Activated CD8-positive, alpha-beta memory T cell treated with anti-CD3 and anti-CD28 coated beads for 36 hours (primary cell): ENCODE results near the gene KIF7. TPM values are rescaled to one million over a fixed set of nuclear protein-coding genes. Genes with fewer than 3 reads are reported as not detected.

Experiments used
- total RNA-seq, 2 experiments: library from RNA; stranded (reverse); gene quantifications; one replicate each; pipeline ENCODE4 v1.2.3, GENCODE V29; 2021

Gene KIF7
- total RNA-seq, 2 experiments from 2014 or later: 3.4 to 3.5 TPM

Other genes starting within 250 kb of the KIF7 start
- not detected for gene RHCG, start 158.9 kb downstream of the KIF7 start, total RNA-seq
- 10 to 100 TPM; 18.3 to 18.7 TPM for gene TICRR, start 80.0 kb downstream of the KIF7 start, total RNA-seq
- under 1 TPM; 0.25 to 0.44 TPM for gene PLIN1, start 23.9 kb upstream of the KIF7 start, total RNA-seq
- gene PEX11A, start 35.3 kb upstream of the KIF7 start, total RNA-seq: 1 to 10 TPM; 3.1 to 3.5 TPM
- gene WDR93, start 35.3 kb upstream of the KIF7 start, total RNA-seq: under 1 TPM in 1 of 2 experiments, not detected in 1; 0.11 TPM
- gene MESP1, start 95.8 kb upstream of the KIF7 start, total RNA-seq: 1 to 10 TPM; 7.3 to 9.1 TPM
- gene MESP2, start 120.9 kb upstream of the KIF7 start, total RNA-seq: not detected
- gene ANPEP, start 159.4 kb upstream of the KIF7 start, total RNA-seq: not detected
- 10 to 100 TPM; 16.0 to 16.7 TPM for gene AP3S2, start 238.5 kb upstream of the KIF7 start, total RNA-seq